SU-DHL-6 (cell line): Measurements from ENCODE around the gene DNAI4.
"Not testable (repeated sequence)": the region's sequence is repeated elsewhere in the genome, so short reads cannot be mapped to it uniquely, and the experiment has no call there.

Experiments
- H2AFZ ChIP-seq: fragments of 200-600 bp; sonication (generic); 2 replicates; pipeline ENCODE4 v1.6.1; 2014; ENCODE audit warnings: low read depth, mild to moderate bottlenecking, moderate library complexity, mixed read lengths, antibody characterized with exemption, low read length; ENCODE audit not compliant: severe bottlenecking
- H3F3A ChIP-seq: fragments of 200-600 bp; shearing (Covaris generic); 2 replicates; pipeline ENCODE4 v1.6.0; 2016; ENCODE audit warnings: antibody characterized with exemption, mild to moderate bottlenecking; ENCODE audit not compliant: insufficient read depth
- H3K27ac ChIP-seq: fragments of 200-600 bp; sonication (generic); 2 replicates; pipeline ENCODE4 v1.5.1; 2016; ENCODE audit warnings: low read depth, mild to moderate bottlenecking, low read length, moderate library complexity, mixed read lengths
- H3K27me3 ChIP-seq: fragments of 200-600 bp; sonication (generic), shearing (Covaris generic); 2 replicates; pipeline ENCODE4 v1.6.0; 2014; ENCODE audit warnings: mild to moderate bottlenecking, low read length
- H3K36me3 ChIP-seq: fragments of 200-600 bp; sonication (generic); 2 replicates; pipeline ENCODE4 v1.6.1; 2014; ENCODE audit warnings: mild to moderate bottlenecking, low read length, mixed read lengths
- H3K4me2 ChIP-seq: fragments of 300-600, 200-600 bp; shearing (Covaris generic), sonication (generic); 2 replicates; pipeline ENCODE4 v1.6.0; 2014; ENCODE audit warnings: low read length, low read depth, mild to moderate bottlenecking; ENCODE audit not compliant: poor library complexity, severe bottlenecking
- H3K4me3 ChIP-seq: fragments of 200-600 bp; sonication (generic); 2 replicates; pipeline ENCODE4 v1.5.1; 2014; ENCODE audit warnings: antibody characterized with exemption, low read length, mild to moderate bottlenecking, mixed read lengths; ENCODE audit not compliant: insufficient read depth, poor library complexity, severe bottlenecking
- H3K79me2 ChIP-seq: fragments of 200-600 bp; sonication (generic); 2 replicates; pipeline ENCODE4 v1.6.1; 2014; ENCODE audit warnings: mild to moderate bottlenecking, low read length, moderate library complexity; ENCODE audit not compliant: insufficient read depth
- H3K9ac ChIP-seq: fragments of 200-600 bp; sonication (generic); 2 replicates; pipeline ENCODE4 v1.7.0; 2014; ENCODE audit warnings: mild to moderate bottlenecking, low read length
- H3K9me2 ChIP-seq: fragments of 200-600 bp; sonication (generic); replicated peaks from 2 replicates; pipeline ENCODE4 v1.6.1; 2014; ENCODE audit warnings: low read length; ENCODE audit not compliant: insufficient read depth
- H3K9me3 ChIP-seq: fragments of 200-600 bp; sonication (generic); 2 replicates; pipeline ENCODE4 v1.6.1; 2014; ENCODE audit warnings: low read length, mixed read lengths; ENCODE audit not compliant: insufficient read depth
- H4K20me1 ChIP-seq: fragments of 200-600 bp; sonication (generic); 2 replicates; pipeline ENCODE4 v1.6.1; 2014; ENCODE audit warnings: low read depth, mild to moderate bottlenecking, antibody characterized with exemption, low read length, moderate library complexity, mixed read lengths
- EZH2phosphoT487 ChIP-seq: fragments of 200-600 bp; sonication (generic), shearing (Covaris generic); conservative IDR thresholded peaks from 2 replicates; pipeline ENCODE4 v1.6.1; 2018; ENCODE audit warnings: mild to moderate bottlenecking, antibody characterized with exemption, low read length, moderate library complexity, mixed read lengths
- TF ChIP-seq, protein P1 (sequence below): fragments of 200-600 bp; sonication (generic); IDR thresholded peaks from one replicate; pipeline ENCODE4 v1.5.1; 2017; ENCODE audit warnings: antibody characterized with exemption, mild to moderate bottlenecking, low read length, moderate library complexity; ENCODE audit not compliant: insufficient read depth, poor library complexity, severe bottlenecking

Gene DNAI4

DNA sequence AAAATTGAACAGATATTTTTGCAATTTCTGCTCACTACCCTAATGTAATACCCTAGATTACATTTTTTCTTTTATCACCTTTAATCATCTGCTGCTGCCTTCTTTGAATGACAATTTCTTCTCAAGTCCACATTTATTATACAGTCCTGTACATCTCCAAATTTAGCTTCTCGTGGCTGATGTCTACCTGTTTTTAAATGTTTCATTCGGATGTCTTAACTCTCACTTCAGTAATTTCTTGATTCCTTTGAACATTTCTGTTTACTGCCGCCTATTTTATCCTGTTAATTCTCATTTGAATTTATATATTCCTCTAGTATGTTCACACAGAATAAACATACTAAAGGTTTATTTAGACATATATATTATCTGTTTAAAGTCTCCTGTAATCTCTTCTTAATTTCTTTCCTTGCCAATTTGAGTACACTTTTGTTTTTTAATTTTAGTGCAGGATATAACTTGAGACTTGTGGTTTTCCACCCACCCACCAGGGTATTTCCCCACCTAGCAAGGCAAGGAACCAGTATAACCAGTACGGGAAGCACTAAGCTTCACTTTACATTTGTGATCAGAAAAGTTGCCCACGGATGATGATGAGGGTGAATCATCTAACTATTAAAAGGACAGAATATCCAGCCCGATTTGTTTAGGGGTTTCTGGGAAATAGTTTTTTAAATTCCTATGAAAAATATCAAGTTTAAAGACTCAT is 136.3 kb downstream of the DNAI4 start:
- no peak overlapping the region for H3K4me3 ChIP-seq
- no peak overlapping the region for H2AFZ ChIP-seq
- no peaks in the 10 kb centered on the region for H3K79me2 ChIP-seq
- H3K9me2 ChIP-seq: no peaks in the 10 kb centered on the region
- H4K20me1 ChIP-seq: no peaks in the 10 kb centered on the region
- H3F3A ChIP-seq: no peaks in the 10 kb centered on the region
- TF ChIP-seq, protein P1, sequence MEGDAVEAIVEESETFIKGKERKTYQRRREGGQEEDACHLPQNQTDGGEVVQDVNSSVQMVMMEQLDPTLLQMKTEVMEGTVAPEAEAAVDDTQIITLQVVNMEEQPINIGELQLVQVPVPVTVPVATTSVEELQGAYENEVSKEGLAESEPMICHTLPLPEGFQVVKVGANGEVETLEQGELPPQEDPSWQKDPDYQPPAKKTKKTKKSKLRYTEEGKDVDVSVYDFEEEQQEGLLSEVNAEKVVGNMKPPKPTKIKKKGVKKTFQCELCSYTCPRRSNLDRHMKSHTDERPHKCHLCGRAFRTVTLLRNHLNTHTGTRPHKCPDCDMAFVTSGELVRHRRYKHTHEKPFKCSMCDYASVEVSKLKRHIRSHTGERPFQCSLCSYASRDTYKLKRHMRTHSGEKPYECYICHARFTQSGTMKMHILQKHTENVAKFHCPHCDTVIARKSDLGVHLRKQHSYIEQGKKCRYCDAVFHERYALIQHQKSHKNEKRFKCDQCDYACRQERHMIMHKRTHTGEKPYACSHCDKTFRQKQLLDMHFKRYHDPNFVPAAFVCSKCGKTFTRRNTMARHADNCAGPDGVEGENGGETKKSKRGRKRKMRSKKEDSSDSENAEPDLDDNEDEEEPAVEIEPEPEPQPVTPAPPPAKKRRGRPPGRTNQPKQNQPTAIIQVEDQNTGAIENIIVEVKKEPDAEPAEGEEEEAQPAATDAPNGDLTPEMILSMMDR: no peak
- no peak for TF ChIP-seq EZH2phosphoT487
- H3K36me3 ChIP-seq: no peaks in the 10 kb centered on the region
- no peak overlapping the region for H3K4me2 ChIP-seq
- no peaks in the 10 kb centered on the region for H3K27me3 ChIP-seq
- H3K9ac ChIP-seq: no peak overlapping the region
- no peaks in the 10 kb centered on the region for H3K9me3 ChIP-seq
- H3K27ac ChIP-seq: no peak overlapping the region

DNA sequence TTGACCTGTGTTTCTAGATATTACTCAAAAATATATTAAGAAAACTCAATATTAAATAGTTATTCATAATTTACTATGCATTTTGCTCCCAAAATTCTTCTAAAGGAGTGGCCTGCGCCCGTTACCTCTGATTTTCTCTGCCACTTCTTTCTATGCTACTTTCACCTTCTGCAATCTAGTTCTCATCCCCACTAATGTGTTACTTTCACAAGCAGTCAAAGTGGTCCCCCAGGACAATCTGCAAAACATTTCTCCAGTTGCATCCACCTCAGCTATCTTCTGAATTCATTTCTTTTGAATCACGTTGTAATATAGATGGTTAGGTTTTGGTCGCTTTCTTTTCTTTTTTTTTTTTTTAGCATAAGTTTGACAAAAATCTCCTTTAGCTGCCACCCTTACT is 137.0 kb downstream of the DNAI4 start:
- Histone ChIP-seq H3K9ac (no peak overlapping the region), H4K20me1 (no peaks in the 10 kb centered on the region), H3K9me3 (no peaks in the 10 kb centered on the region), H3K27me3 (no peaks in the 10 kb centered on the region), H3K4me3 (no peak overlapping the region), H3K9me2 (no peaks in the 10 kb centered on the region), H3K27ac (no peak overlapping the region), H3K36me3 (no peaks in the 10 kb centered on the region), H3K4me2 (no peak overlapping the region), H2AFZ (no peak overlapping the region), H3K79me2 (no peaks in the 10 kb centered on the region), H3F3A (no peaks in the 10 kb centered on the region)
- TF ChIP-seq, protein P1: no peak
- TF ChIP-seq EZH2phosphoT487: no peak

DNA sequence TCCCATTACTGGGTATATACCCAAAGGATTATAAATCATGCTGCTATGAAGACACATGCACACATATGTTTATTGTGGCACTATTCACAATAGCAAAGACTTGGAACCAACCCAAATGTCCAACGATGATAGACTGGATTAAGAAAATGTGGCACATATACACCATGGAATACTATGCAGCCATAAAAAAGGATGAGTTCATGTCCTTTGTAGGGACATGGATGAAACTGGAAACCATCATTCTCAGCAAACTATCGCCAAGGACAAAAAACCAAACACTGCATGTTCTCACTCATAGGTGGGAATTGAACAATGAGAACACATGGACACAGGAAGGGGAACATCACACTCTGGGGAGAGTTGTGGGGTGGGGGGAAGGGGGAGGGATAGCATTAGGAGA is 138.9 kb downstream of the DNAI4 start:
- not testable (repeated sequence) for H3K27me3 ChIP-seq, H3F3A ChIP-seq

DNA sequence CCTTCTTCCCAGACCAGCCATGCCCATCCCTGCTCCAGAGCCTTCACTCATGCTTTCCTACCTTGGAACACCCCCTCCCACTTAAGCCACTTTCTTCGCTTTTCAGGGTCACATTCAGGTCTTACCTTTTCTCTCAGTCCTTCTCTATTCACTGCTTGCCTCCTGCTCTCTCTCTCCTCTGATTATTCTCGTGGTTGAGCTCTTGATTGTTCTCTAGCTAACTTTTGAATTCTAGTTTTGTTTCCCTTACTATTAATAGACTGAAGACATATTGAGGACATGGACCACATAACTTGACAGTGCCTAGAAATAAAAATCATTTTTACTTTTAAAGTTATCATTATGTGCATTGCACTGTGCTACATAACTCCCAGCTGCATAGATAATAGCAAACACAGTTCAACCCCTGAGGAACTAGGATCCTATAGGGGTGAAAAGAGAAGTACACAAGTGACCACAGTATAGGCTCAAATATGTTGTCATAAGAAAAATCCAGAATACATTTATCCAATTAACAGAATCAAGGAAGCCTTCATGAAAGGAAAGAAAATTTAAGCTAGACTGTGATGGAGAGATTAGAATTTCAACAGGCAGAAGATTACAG is 145.1 kb downstream of the DNAI4 start:
- H3K9ac ChIP-seq: no peak overlapping the region
- no peak overlapping the region for H3K4me3 ChIP-seq
- no peaks in the 10 kb centered on the region for H4K20me1 ChIP-seq
- H3K4me2 ChIP-seq: no peak overlapping the region
- H3K9me3 ChIP-seq: no peaks in the 10 kb centered on the region
- H3K27ac ChIP-seq: no peak overlapping the region
- H2AFZ ChIP-seq: no peak overlapping the region
- no peaks in the 10 kb centered on the region for H3F3A ChIP-seq
- H3K36me3 ChIP-seq: no peaks in the 10 kb centered on the region
- H3K79me2 ChIP-seq: no peaks in the 10 kb centered on the region
- no peaks in the 10 kb centered on the region for H3K9me2 ChIP-seq
- no peaks in the 10 kb centered on the region for H3K27me3 ChIP-seq
- TF ChIP-seq, protein P1: no peak
- TF ChIP-seq EZH2phosphoT487: no peak

More for the DNA sequence above, 138.9 kb downstream of the DNAI4 start:
- not testable (repeated sequence) for H3K27ac ChIP-seq, H4K20me1 ChIP-seq, H3K4me2 ChIP-seq, H3K79me2 ChIP-seq, H3K9me3 ChIP-seq, H3K9ac ChIP-seq, H3K4me3 ChIP-seq, H2AFZ ChIP-seq, H3K9me2 ChIP-seq, H3K36me3 ChIP-seq
